ENCODE results near the gene DNER. TPM values are rescaled to one million over a fixed set of nuclear protein-coding genes. Genes with fewer than 3 reads are reported as not detected.

The DNER gene
- total RNA-seq, 4 donors from 2014 or later = 0.41 to 2.6 (median 1.2) TPM

- intact Hi-C loops (cut with DNase I; ENCODE audit: low total_unique reads) = no loop called here
- DNase-seq = no peak
- H3K4me1 ChIP-seq = no peaks in the 10 kb centered on the region
Observed at GRCh38 chr2:229564300-229564907, 150.0 kb downstream of the DNER start.

GRCh38 chr2:229563388-229563787 lies 151.0 kb downstream of the DNER start:
- Histone ChIP-seq H3K4me1 (no peaks in the 10 kb centered on the region), H3K9me3 (no peaks in the 10 kb centered on the region), H3K27ac (no peak overlapping the region), H3K36me3 (no peaks in the 10 kb centered on the region), H3K27me3 (no peaks in the 10 kb centered on the region), H3K4me3 (no peak overlapping the region)
- ATAC-seq (no peak), DNase-seq (no peak)
- no peak for TF ChIP-seq POLR2A (IDR thresholded peaks at IDR 0.05)
- TF ChIP-seq, protein P1, sequence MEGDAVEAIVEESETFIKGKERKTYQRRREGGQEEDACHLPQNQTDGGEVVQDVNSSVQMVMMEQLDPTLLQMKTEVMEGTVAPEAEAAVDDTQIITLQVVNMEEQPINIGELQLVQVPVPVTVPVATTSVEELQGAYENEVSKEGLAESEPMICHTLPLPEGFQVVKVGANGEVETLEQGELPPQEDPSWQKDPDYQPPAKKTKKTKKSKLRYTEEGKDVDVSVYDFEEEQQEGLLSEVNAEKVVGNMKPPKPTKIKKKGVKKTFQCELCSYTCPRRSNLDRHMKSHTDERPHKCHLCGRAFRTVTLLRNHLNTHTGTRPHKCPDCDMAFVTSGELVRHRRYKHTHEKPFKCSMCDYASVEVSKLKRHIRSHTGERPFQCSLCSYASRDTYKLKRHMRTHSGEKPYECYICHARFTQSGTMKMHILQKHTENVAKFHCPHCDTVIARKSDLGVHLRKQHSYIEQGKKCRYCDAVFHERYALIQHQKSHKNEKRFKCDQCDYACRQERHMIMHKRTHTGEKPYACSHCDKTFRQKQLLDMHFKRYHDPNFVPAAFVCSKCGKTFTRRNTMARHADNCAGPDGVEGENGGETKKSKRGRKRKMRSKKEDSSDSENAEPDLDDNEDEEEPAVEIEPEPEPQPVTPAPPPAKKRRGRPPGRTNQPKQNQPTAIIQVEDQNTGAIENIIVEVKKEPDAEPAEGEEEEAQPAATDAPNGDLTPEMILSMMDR (IDR thresholded peaks at IDR 0.05 in 4 of 5, conservative IDR thresholded peaks at IDR 0.05 in 1 of 5) = no peak
- in situ Hi-C loops (cut with MboI; ENCODE audit: low sequenced_read_pairs in 4 of 4) = no loop called here
- intact Hi-C loops (cut with DNase I; ENCODE audit: low total_unique reads) = no loop called here

More at GRCh38 chr2:229564300-229564907, 150.0 kb downstream of the DNER start:
- H3K9me3 ChIP-seq = no peaks in the 10 kb centered on the region
- TF ChIP-seq POLR2A (IDR thresholded peaks at IDR 0.05) = no peak
- TF ChIP-seq, protein P1 (IDR thresholded peaks at IDR 0.05 in 4 of 5, conservative IDR thresholded peaks at IDR 0.05 in 1 of 5) = no peak
- no peak overlapping the region for H3K4me3 ChIP-seq
- in situ Hi-C loops (cut with MboI; ENCODE audit: low sequenced_read_pairs in 4 of 4) = no loop called here
- H3K36me3 ChIP-seq = no peaks in the 10 kb centered on the region
- H3K27me3 ChIP-seq = no peaks in the 10 kb centered on the region
- no peak for ATAC-seq
- no peak overlapping the region for H3K27ac ChIP-seq

DNA sequence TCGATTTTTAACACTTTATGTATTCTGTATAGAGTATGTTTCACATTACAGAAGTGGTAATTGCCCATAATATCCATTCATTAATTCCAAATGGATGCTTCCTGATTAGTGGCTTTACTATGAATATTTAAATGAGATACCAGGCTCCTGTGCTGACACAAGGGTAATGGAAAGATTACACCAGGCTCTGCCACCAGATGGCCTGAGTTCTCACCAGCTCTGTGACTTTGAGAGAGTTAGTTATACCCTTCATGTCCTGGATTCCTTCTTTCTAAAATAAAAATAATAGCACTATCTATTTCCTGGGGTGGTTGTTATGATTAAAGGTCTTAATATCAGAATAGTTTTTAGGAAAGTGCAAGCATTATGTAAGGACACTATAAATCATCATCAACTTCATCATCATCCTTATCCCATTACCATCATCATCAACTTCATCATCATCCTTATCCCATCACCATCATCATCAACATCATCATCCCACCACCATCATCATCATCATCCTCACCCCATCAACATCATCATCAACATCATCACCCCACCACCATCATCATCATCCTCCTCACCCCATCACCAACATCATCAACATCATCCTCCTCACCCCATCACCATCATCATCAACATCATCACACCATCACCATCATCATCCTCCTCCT lies 151.8 kb downstream of the DNER start:
- intact Hi-C loops (cut with DNase I; ENCODE audit: low total_unique reads) (no loop called here), in situ Hi-C loops (cut with MboI; ENCODE audit: low sequenced_read_pairs in 4 of 4) (no loop called here)
- DNase-seq = no peak
- Histone ChIP-seq H3K27ac (no peak overlapping the region), H3K27me3 (no peaks in the 10 kb centered on the region), H3K4me3 (no peak overlapping the region), H3K36me3 (no peaks in the 10 kb centered on the region), H3K4me1 (no peaks in the 10 kb centered on the region), H3K9me3 (no peaks in the 10 kb centered on the region)
- ATAC-seq = no peak
- TF ChIP-seq, protein P1 (IDR thresholded peaks at IDR 0.05 in 4 of 5, conservative IDR thresholded peaks at IDR 0.05 in 1 of 5) = no peak
- TF ChIP-seq POLR2A (IDR thresholded peaks at IDR 0.05) = no peak

DNA sequence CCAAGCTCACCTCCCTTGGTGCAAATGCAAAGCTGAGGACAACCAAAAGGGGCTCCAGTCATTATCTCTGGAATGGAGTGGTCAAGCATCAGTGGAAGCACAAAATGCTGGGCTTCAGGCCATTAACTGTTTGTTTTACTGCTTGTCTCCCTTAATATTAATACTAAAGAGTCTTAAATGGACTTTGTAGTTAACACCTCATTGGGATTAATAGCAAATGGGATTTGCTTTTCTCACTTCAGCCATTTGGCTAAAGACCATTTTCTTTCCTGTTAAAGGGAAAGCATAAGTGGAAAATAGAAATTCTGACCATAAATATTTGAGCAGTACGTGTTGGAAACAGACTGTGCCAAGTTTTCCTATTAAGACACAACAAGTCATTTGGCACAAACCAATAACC lies 154.4 kb downstream of the DNER start:
- DNase-seq (no peak), ATAC-seq (no peak)
- intact Hi-C loops (cut with DNase I; ENCODE audit: low total_unique reads) (no loop called here), in situ Hi-C loops (cut with MboI; ENCODE audit: low sequenced_read_pairs in 4 of 4) (no loop called here)
- no peaks in the 10 kb centered on the region for H3K9me3 ChIP-seq
- H3K4me3 ChIP-seq = no peak overlapping the region
- TF ChIP-seq POLR2A (IDR thresholded peaks at IDR 0.05) = no peak
- TF ChIP-seq, protein P1 (IDR thresholded peaks at IDR 0.05 in 4 of 5, conservative IDR thresholded peaks at IDR 0.05 in 1 of 5) = no peak
- H3K27me3 ChIP-seq = no peaks in the 10 kb centered on the region
- no peaks in the 10 kb centered on the region for H3K36me3 ChIP-seq
- H3K4me1 ChIP-seq = no peaks in the 10 kb centered on the region
- H3K27ac ChIP-seq = no peak overlapping the region

All from gastrocnemius medialis (tissue), 4 donors.